Prostate gland (tissue), 2 donors: ENCODE results near the gene AMOTL1.

Source experiments
- POLR2A ChIP-seq: fragments of 450-650 bp; IDR thresholded peaks from one replicate; pipeline ENCODE4 v1.6.1; 2016; ENCODE audit warnings: antibody characterized with exemption, mild to moderate bottlenecking
- TF ChIP-seq, protein P1 (sequence below), 4 experiments: fragments of 200-600 bp in 2 of 4; fragments of 450-650 bp in 2 of 4; sonication (generic) in 2 of 4; IDR thresholded peaks; 1 replicate in 3 of 4; 2 replicates in 1 of 4; pipeline ENCODE4 v1.5.1; 2016 to 2019; ENCODE audit warnings: antibody characterized with exemption in 4 of 4, mild to moderate bottlenecking in 2 of 4, moderate library complexity in 2 of 4

DNA sequence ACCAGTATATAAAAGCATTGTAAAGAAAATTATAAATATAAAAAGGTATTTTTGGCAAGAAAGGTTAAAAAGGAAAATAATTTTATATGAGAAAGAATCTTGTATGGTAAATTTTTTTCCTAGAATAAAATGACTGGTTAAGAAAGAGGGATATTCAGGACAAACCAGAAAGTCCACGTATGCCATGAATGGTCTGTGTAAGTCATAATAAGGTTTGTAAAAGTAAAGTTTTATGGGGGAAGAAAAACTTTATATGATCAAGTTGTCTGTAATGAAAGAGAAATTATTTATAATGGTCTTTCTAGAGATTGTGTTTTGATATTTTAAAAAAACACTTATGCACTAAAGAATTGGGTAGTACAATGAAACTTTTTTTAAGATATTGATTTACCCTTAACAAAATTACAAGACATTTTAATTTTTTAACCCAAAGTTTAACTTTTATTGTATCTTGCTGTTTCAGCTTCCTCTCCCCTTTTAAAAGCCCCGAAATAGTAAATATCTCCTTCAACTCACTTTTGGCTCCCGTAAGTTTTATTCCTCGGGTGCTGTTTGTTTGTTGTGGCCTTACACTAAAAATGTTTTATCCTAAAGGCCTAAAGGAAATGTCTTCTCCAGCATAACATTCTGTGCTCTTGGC, 47.7 kb downstream of the AMOTL1 start:
- TF ChIP-seq, protein P1, sequence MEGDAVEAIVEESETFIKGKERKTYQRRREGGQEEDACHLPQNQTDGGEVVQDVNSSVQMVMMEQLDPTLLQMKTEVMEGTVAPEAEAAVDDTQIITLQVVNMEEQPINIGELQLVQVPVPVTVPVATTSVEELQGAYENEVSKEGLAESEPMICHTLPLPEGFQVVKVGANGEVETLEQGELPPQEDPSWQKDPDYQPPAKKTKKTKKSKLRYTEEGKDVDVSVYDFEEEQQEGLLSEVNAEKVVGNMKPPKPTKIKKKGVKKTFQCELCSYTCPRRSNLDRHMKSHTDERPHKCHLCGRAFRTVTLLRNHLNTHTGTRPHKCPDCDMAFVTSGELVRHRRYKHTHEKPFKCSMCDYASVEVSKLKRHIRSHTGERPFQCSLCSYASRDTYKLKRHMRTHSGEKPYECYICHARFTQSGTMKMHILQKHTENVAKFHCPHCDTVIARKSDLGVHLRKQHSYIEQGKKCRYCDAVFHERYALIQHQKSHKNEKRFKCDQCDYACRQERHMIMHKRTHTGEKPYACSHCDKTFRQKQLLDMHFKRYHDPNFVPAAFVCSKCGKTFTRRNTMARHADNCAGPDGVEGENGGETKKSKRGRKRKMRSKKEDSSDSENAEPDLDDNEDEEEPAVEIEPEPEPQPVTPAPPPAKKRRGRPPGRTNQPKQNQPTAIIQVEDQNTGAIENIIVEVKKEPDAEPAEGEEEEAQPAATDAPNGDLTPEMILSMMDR (IDR thresholded peaks at IDR 0.05): no peak
- TF ChIP-seq POLR2A: no peak
